ENCODE data around the gene PARP14. TPM values are rescaled to one million over a fixed set of nuclear protein-coding genes. Genes with fewer than 3 reads are reported as not detected.

The PARP14 gene
- total and polyA plus RNA-seq, 10 of the 15 experiments (the other 5 are each of a cell fraction or from before 2014, with no cell fraction given): 21.6 to 189 (median 92.7) TPM

DNA sequence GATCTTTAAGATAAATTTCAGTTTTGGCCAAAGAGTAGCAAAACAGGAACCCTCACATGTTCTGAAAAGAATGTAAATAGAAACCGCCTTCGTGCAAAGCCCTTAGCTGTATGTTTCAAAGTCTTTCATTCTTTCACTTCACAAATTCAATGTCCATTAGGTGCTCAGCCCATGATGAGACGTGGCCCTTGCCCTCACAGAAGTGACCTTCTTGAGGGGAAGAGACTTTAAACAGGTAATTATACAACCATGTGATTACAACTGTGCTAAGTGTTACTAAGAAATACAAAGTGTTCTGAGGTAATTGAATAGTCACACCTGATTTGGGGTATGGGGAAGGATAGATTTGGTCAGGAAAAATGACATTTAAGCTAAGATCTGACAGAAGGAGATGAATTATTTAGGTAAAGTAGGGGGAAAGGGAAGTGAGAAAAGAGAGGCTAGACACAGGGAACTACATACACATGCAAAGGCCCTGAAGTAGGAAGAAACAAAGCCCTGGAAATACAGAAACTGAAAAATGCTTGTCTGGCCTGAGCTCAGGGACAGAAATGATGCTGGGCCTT is 93.4 kb downstream of the PARP14 start (continued):
- TF ChIP-seq, protein P1, sequence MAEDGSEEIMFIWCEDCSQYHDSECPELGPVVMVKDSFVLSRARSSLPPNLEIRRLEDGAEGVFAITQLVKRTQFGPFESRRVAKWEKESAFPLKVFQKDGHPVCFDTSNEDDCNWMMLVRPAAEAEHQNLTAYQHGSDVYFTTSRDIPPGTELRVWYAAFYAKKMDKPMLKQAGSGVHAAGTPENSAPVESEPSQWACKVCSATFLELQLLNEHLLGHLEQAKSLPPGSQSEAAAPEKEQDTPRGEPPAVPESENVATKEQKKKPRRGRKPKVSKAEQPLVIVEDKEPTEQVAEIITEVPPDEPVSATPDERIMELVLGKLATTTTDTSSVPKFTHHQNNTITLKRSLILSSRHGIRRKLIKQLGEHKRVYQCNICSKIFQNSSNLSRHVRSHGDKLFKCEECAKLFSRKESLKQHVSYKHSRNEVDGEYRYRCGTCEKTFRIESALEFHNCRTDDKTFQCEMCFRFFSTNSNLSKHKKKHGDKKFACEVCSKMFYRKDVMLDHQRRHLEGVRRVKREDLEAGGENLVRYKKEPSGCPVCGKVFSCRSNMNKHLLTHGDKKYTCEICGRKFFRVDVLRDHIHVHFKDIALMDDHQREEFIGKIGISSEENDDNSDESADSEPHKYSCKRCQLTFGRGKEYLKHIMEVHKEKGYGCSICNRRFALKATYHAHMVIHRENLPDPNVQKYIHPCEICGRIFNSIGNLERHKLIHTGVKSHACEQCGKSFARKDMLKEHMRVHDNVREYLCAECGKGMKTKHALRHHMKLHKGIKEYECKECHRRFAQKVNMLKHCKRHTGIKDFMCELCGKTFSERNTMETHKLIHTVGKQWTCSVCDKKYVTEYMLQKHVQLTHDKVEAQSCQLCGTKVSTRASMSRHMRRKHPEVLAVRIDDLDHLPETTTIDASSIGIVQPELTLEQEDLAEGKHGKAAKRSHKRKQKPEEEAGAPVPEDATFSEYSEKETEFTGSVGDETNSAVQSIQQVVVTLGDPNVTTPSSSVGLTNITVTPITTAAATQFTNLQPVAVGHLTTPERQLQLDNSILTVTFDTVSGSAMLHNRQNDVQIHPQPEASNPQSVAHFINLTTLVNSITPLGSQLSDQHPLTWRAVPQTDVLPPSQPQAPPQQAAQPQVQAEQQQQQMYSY (CRISPR knock-in tag; IDR thresholded peaks at IDR 0.05): no peak
- TF ChIP-seq NR2F1 (conservative IDR thresholded peaks at IDR 0.05) (peak; percentile 78), ATF7 (IDR thresholded peaks at IDR 0.05; ENCODE audit: low read depth) (peak; percentile 71), CBX3 (IDR thresholded peaks at IDR 0.05; ENCODE audit: borderline replicate concordance, low read depth) (no peak), RAD51 (IDR thresholded peaks at IDR 0.05) (peak; percentile 52), DPF2 (IDR thresholded peaks at IDR 0.05) (peak; percentile 22; the same call in 1 of the 2 replicates), CBFB (IDR thresholded peaks at IDR 0.05; ENCODE audit: low read depth) (no peak), EGR1 (IDR thresholded peaks at IDR 0.05; ENCODE audit: borderline replicate concordance in 1 of 2, low read depth in 2 of 2, low read length in 2 of 2) (no peak), RCOR1 (conservative IDR thresholded peaks at IDR 0.05; ENCODE audit: low read depth, low read length) (0 out of 2 replicates have a peak, but pooled peaks have one; percentile 54), MTA2 (IDR thresholded peaks at IDR 0.05; ENCODE audit: low read depth) (peak; percentile 79)
- TF ChIP-seq, protein P2, sequence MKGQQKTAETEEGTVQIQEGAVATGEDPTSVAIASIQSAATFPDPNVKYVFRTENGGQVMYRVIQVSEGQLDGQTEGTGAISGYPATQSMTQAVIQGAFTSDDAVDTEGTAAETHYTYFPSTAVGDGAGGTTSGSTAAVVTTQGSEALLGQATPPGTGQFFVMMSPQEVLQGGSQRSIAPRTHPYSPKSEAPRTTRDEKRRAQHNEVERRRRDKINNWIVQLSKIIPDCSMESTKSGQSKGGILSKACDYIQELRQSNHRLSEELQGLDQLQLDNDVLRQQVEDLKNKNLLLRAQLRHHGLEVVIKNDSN (IDR thresholded peaks at IDR 0.05; ENCODE audit: borderline replicate concordance, extremely low read length, insufficient read depth, low read depth, low read length): no peak
- TF ChIP-seq, protein P3, sequence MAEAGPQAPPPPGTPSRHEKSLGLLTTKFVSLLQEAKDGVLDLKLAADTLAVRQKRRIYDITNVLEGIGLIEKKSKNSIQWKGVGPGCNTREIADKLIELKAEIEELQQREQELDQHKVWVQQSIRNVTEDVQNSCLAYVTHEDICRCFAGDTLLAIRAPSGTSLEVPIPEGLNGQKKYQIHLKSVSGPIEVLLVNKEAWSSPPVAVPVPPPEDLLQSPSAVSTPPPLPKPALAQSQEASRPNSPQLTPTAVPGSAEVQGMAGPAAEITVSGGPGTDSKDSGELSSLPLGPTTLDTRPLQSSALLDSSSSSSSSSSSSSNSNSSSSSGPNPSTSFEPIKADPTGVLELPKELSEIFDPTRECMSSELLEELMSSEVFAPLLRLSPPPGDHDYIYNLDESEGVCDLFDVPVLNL (IDR thresholded peaks at IDR 0.05; ENCODE audit: low read depth, low read length): no peak
- TF ChIP-seq, protein P4, sequence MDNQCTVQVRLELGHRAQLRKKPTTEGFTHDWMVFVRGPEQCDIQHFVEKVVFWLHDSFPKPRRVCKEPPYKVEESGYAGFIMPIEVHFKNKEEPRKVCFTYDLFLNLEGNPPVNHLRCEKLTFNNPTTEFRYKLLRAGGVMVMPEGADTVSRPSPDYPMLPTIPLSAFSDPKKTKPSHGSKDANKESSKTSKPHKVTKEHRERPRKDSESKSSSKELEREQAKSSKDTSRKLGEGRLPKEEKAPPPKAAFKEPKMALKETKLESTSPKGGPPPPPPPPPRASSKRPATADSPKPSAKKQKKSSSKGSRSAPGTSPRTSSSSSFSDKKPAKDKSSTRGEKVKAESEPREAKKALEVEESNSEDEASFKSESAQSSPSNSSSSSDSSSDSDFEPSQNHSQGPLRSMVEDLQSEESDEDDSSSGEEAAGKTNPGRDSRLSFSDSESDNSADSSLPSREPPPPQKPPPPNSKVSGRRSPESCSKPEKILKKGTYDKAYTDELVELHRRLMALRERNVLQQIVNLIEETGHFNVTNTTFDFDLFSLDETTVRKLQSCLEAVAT (IDR thresholded peaks at IDR 0.05): 0 out of 2 replicates have a peak, but pooled peaks have one; percentile 40
- TF ChIP-seq, protein P5, sequence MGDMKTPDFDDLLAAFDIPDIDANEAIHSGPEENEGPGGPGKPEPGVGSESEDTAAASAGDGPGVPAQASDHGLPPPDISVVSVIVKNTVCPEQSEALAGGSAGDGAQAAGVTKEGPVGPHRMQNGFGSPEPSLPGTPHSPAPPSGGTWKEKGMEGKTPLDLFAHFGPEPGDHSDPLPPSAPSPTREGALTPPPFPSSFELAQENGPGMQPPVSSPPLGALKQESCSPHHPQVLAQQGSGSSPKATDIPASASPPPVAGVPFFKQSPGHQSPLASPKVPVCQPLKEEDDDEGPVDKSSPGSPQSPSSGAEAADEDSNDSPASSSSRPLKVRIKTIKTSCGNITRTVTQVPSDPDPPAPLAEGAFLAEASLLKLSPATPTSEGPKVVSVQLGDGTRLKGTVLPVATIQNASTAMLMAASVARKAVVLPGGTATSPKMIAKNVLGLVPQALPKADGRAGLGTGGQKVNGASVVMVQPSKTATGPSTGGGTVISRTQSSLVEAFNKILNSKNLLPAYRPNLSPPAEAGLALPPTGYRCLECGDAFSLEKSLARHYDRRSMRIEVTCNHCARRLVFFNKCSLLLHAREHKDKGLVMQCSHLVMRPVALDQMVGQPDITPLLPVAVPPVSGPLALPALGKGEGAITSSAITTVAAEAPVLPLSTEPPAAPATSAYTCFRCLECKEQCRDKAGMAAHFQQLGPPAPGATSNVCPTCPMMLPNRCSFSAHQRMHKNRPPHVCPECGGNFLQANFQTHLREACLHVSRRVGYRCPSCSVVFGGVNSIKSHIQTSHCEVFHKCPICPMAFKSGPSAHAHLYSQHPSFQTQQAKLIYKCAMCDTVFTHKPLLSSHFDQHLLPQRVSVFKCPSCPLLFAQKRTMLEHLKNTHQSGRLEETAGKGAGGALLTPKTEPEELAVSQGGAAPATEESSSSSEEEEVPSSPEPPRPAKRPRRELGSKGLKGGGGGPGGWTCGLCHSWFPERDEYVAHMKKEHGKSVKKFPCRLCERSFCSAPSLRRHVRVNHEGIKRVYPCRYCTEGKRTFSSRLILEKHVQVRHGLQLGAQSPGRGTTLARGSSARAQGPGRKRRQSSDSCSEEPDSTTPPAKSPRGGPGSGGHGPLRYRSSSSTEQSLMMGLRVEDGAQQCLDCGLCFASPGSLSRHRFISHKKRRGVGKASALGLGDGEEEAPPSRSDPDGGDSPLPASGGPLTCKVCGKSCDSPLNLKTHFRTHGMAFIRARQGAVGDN (IDR thresholded peaks at IDR 0.05): no peak
- TF ChIP-seq, protein P6, sequence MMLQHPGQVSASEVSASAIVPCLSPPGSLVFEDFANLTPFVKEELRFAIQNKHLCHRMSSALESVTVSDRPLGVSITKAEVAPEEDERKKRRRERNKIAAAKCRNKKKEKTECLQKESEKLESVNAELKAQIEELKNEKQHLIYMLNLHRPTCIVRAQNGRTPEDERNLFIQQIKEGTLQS (IDR thresholded peaks at IDR 0.05; ENCODE audit: borderline replicate concordance, extremely low read depth, low read depth, low read length): no peak
- TF ChIP-seq, protein P7, sequence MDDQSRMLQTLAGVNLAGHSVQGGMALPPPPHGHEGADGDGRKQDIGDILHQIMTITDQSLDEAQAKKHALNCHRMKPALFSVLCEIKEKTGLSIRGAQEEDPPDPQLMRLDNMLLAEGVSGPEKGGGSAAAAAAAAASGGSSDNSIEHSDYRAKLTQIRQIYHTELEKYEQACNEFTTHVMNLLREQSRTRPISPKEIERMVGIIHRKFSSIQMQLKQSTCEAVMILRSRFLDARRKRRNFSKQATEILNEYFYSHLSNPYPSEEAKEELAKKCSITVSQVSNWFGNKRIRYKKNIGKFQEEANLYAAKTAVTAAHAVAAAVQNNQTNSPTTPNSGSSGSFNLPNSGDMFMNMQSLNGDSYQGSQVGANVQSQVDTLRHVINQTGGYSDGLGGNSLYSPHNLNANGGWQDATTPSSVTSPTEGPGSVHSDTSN (IDR thresholded peaks at IDR 0.05; ENCODE audit: insufficient replicate concordance, low read depth, low read length): no peak

All from GM12878 (cell line).